ENCODE data around the gene NTNG1. TPM values are rescaled to one million over a fixed set of nuclear protein-coding genes. Genes with fewer than 3 reads are reported as not detected.

The NTNG1 gene
- total and polyA plus RNA-seq, 2 of the 4 experiments (the other 2 are of a cell fraction) = 1.2 to 2.3 TPM

- intact Hi-C loops (cut with micrococcal nuclease) = no loop called here
- CTCF ChIA-PET = no interaction called here
- dilution Hi-C loops (cut with HindIII; ENCODE audit: low sequenced_read_pairs, unreplicated experiment) = no loop called here
Measured at GRCh38 chr1:107232426-107232825, 91.6 kb downstream of the NTNG1 start.

More at GRCh38 chr1:107232426-107232825, 91.6 kb downstream of the NTNG1 start:
- no peak overlapping the region for H3K18ac ChIP-seq (ENCODE audit: low read depth, low read length)
- no peak overlapping the region for H3K4me2 ChIP-seq (ENCODE audit: low read depth, low read length)
- no peak overlapping the region for H4K8ac ChIP-seq (ENCODE audit: low read depth in 2 of 2, low read length in 2 of 2)
- H4K20me1 ChIP-seq (ENCODE audit: insufficient read depth, low read length) = no peaks in the 10 kb centered on the region
- H3K14ac ChIP-seq (replicated peaks; ENCODE audit: low read depth, low read length) = no peak overlapping the region
- no peak overlapping the region for H2BK20ac ChIP-seq (ENCODE audit: low read depth, low read length)
- H2AFZ ChIP-seq (replicated peaks; ENCODE audit: low read length, poor library complexity) = no peak overlapping the region
- TF ChIP-seq CTCF (conservative IDR thresholded peaks at IDR 0.05; ENCODE audit: low read depth, low read length) = no peak
- TF ChIP-seq ELK1 (IDR thresholded peaks at IDR 0.05; ENCODE audit: borderline replicate concordance, low read depth, low read length) = no peak
- TF ChIP-seq RCOR1 (IDR thresholded peaks at IDR 0.05; ENCODE audit: insufficient replicate concordance, low read length) = no peak
- TF ChIP-seq POLR2A (IDR thresholded peaks at IDR 0.05; ENCODE audit: low read depth, low read length) = no peak
- TF ChIP-seq CHD1 (IDR thresholded peaks at IDR 0.05; ENCODE audit: low read depth, low read length) = no peak
- TF ChIP-seq MAFK (IDR thresholded peaks at IDR 0.05; ENCODE audit: low read depth, low read length) = no peak
- no peak for TF ChIP-seq CEBPB (IDR thresholded peaks at IDR 0.05; ENCODE audit: low read depth, low read length)
- TF ChIP-seq BHLHE40 (IDR thresholded peaks at IDR 0.05; ENCODE audit: low read depth, low read length) = no peak
- no peak for TF ChIP-seq NFE2L2 (IDR thresholded peaks at IDR 0.05; ENCODE audit: low read depth, low read length)
- no peak for TF ChIP-seq USF2 (IDR thresholded peaks at IDR 0.05; ENCODE audit: low read depth, low read length)
- TF ChIP-seq SMC3 (IDR thresholded peaks at IDR 0.05; ENCODE audit: low read depth, low read length) = no peak
- no peak for TF ChIP-seq MXI1 (IDR thresholded peaks at IDR 0.05; ENCODE audit: borderline replicate concordance, low read depth, low read length)
- TF ChIP-seq MAZ (IDR thresholded peaks at IDR 0.05; ENCODE audit: borderline replicate concordance, low read depth, low read length) = no peak
- TF ChIP-seq RFX5 (IDR thresholded peaks at IDR 0.05; ENCODE audit: low read depth, low read length) = no peak
- WGBS, 2 experiments (ENCODE audit: extremely low coverage in 2 of 2, insufficient read length in 1 of 2) = no CpG with 5 or more reads among the region's 2 CpGs
- no peak overlapping the region for H3K56ac ChIP-seq (ENCODE audit: extremely low read depth, insufficient read depth, low read length)
- H3K79me1 ChIP-seq (ENCODE audit: low read depth in 1 of 2, low read length in 2 of 2) = no peaks in the 10 kb centered on the region
- H3K27me3 ChIP-seq (ENCODE audit: control insufficient read depth, insufficient read depth, low read length) = no peaks in the 10 kb centered on the region
- H3K27ac ChIP-seq (ENCODE audit: insufficient read depth, low read length) = no peak overlapping the region
- no peaks in the 10 kb centered on the region for H3K9me1 ChIP-seq (ENCODE audit: insufficient read depth, low read length)
- BruUV-seq (replicated peaks) = no TSS peak
- H3K36me3 ChIP-seq (ENCODE audit: control insufficient read depth, insufficient read depth, low read length) = no peaks in the 10 kb centered on the region
- ATAC-seq (ENCODE audit: low read depth) (no peak), DNase-seq (no peak)
- H3K9ac ChIP-seq (ENCODE audit: low read depth, low read length) = no peak overlapping the region
- in situ Hi-C loops (cut with MboI; ENCODE audit: low sequenced_read_pairs) = no loop called here
- H2AK9ac ChIP-seq (replicated peaks; ENCODE audit: low read depth, low read length, poor library complexity) = no peak overlapping the region
- H3K4me1 ChIP-seq (ENCODE audit: control insufficient read depth, insufficient read depth, low read length) = no peaks in the 10 kb centered on the region
- no peak overlapping the region for H2BK120ac ChIP-seq (ENCODE audit: low read depth, low read length)
- H3K4ac ChIP-seq (ENCODE audit: low read depth, low read length) = no peak overlapping the region
- no peak overlapping the region for H4K91ac ChIP-seq (ENCODE audit: insufficient read depth, low read depth, low read length)
- no peak overlapping the region for H4K5ac ChIP-seq (ENCODE audit: low read depth, low read length)
- no peak overlapping the region for H2BK15ac ChIP-seq (ENCODE audit: low read depth, low read length)
- no peak overlapping the region for H3K4me3 ChIP-seq (ENCODE audit: insufficient read depth, low read depth, low read length)
- POLR2A ChIA-PET (ENCODE audit: unreplicated experiment) = no interaction called here
- no peak overlapping the region for H2BK5ac ChIP-seq (ENCODE audit: low read depth, low read length, poor library complexity, severe bottlenecking)
- H2AK5ac ChIP-seq (ENCODE audit: low read depth, low read length) = no peak overlapping the region
- H3K23ac ChIP-seq (ENCODE audit: low read depth, low read length) = no peak overlapping the region
- no peaks in the 10 kb centered on the region for H3K9me3 ChIP-seq (ENCODE audit: control insufficient read depth, insufficient read depth, low read length)

All from IMR-90 (cell line).